HepG2 (cell line): Measurements from ENCODE around the gene SRSF10. TPM values are rescaled to one million over a fixed set of nuclear protein-coding genes. Genes with fewer than 3 reads are reported as not detected.
A peak's percentile ranks its signal among the peaks of the same experiment; 100 is the strongest.

Source experiments
- AHDC1 ChIP-seq: sonication (generic); formaldehyde crosslinking; IDR thresholded peaks from 2 replicates; pipeline ENCODE4 v1.5.1; 2020; ENCODE audit warnings: mild to moderate bottlenecking, missing genetic modification reagents, borderline replicate concordance
- BCLAF1 ChIP-seq: fragments of 450-650 bp; IDR thresholded peaks from 2 replicates; pipeline ENCODE4 v1.6.1; 2017; ENCODE audit warnings: mild to moderate bottlenecking
- CBFB ChIP-seq: sonication (generic); formaldehyde crosslinking; IDR thresholded peaks from 2 replicates; pipeline ENCODE4 v1.4.0; 2020; ENCODE audit warnings: missing genetic modification reagents
- TFDP2 ChIP-seq: sonication (generic); formaldehyde crosslinking; IDR thresholded peaks from 2 replicates; pipeline ENCODE4 v1.4.0; 2020; ENCODE audit warnings: missing genetic modification reagents
- ZHX2 ChIP-seq, 2 experiments: sonication (generic) in 1 of 2; formaldehyde crosslinking in 1 of 2; IDR thresholded peaks; 2 replicates each; pipeline versions ENCODE4 v1.6.1 to v1.9.0; 2014 to 2022; ENCODE audit warnings: antibody characterized with exemption in 1 of 2, borderline replicate concordance in 1 of 2, inconsistent platforms in 1 of 2, low read depth in 1 of 2, missing genetic modification reagents in 1 of 2
- ZMYM3 ChIP-seq: sonication (generic); formaldehyde crosslinking; IDR thresholded peaks from 2 replicates; pipeline ENCODE4 v1.5.1; 2020; ENCODE audit warnings: mild to moderate bottlenecking, missing genetic modification reagents
- ZNF18 ChIP-seq: sonication (generic); formaldehyde crosslinking; IDR thresholded peaks from 2 replicates; pipeline ENCODE4 v1.8.0; 2022; ENCODE audit warnings: mild to moderate bottlenecking, missing genetic modification reagents; ENCODE audit not compliant: insufficient replicate concordance
- ZNF225 ChIP-seq: sonication (generic); formaldehyde crosslinking; IDR thresholded peaks from 2 replicates; pipeline ENCODE4 v1.4.0; 2020; ENCODE audit warnings: mild to moderate bottlenecking, missing genetic modification reagents
- polyA plus RNA-seq, 8 experiments: library from polyadenylated mRNA; depleted of rRNA in 3 of 8; stranded (reverse) in 7 of 8; unstranded in 1 of 8; fragments of >200 nt; fragmentation: Illumina TruSeq in 4 of 8; extraction: Trizol in 4 of 8; gene quantifications; 2 replicates each; pipeline versions ENCODE4 v1.2.1 to v1.2.3, GENCODE V29; 2011 to 2016; ENCODE audit warnings: low read depth in 4 of 8, missing spikeins in 1 of 8, mixed read lengths in 1 of 8; ENCODE audit not compliant: insufficient read depth in 1 of 8
- total RNA-seq, 5 experiments: library from RNA; depleted of rRNA; stranded (reverse); fragments of >200 nt; fragmentation: Illumina TruSeq; extraction: Trizol; gene quantifications; 2 replicates each; pipeline ENCODE4 v1.2.3, GENCODE V29; 2016; ENCODE audit warnings: low read depth in 1 of 5

SRSF10 gene
- total and polyA plus RNA-seq, 2 of the 13 experiments (the other 11 are each of a cell fraction or from before 2014, with no cell fraction given): 126 to 186 TPM

- no peak for TF ChIP-seq BCLAF1
- TF ChIP-seq CBFB (CRISPR knock-in tag): peak; percentile 44; the same call in 1 of the 2 replicates
- TF ChIP-seq TFDP2: no peak; the same call in 1 of the 2 replicates
- TF ChIP-seq AHDC1 (CRISPR knock-in tag): peak; percentile 94; the same call in 1 of the 2 replicates
- TF ChIP-seq ZMYM3: peak; percentile 40; the same call in 1 of the 2 replicates
- TF ChIP-seq ZNF225 (CRISPR knock-in tag): no peak
- TF ChIP-seq ZNF18 (CRISPR knock-in tag): peak; percentile 49
- TF ChIP-seq ZHX2 (IDR thresholded peaks at IDR 0.05; ENCODE audit: low read depth): no peak
- TF ChIP-seq ZHX2 (CRISPR knock-in tag; IDR thresholded peaks at IDR 0.05; ENCODE audit: borderline replicate concordance): no peak
These were observed 41.5 kb upstream of the SRSF10 start (continued) for GRCh38 chr1:24021403-24022266.
